H1 (cell line): ENCODE measurements around the gene CDKN2B-AS1. TPM values are rescaled to one million over a fixed set of nuclear protein-coding genes. Genes with fewer than 3 reads are reported as not detected.

Experiments used
- CTCF ChIA-PET: fragments of 300-600 bp; sonication (Branson Sonifier 250); formaldehyde crosslinking; loops from one replicate; lab custom pipeline; 2021; ENCODE audit not compliant: partially characterized antibody; lab: Charles Lee
- POLR2A ChIA-PET: fragments of 300-600 bp; sonication (Branson Sonifier 250); formaldehyde crosslinking; loops from one replicate; lab custom pipeline; 2021; ENCODE audit warnings: inconsistent platforms; ENCODE audit not compliant: partially characterized antibody; lab: Charles Lee
- DNase-seq, 2 experiments: peaks; one replicate each; pipeline versions ENCODE4 v3.0.0 to v3.0.0-alpha.2; 2010 to 2022; ENCODE audit warnings: low spot score in 2 of 2, low read depth in 1 of 2, mixed read lengths in 1 of 2
- FAIRE-seq: peaks from 2 replicates; lab custom pipeline; 2011; peaks lifted over from hg19 to GRCh38; lab: Jason Lieb, UNC
- H2AFZ ChIP-seq: 2 replicates; pipeline ENCODE4 v1.8.1; 2012; ENCODE audit warnings: low read length, inconsistent platforms
- H2AK5ac ChIP-seq: 2 replicates; pipeline ENCODE4 v1.6.1; 2013; ENCODE audit warnings: low read depth, low read length
- H2BK120ac ChIP-seq: replicated peaks from 2 replicates; pipeline ENCODE3; 2013; ENCODE audit warnings: low read depth, low read length, inconsistent platforms
- H2BK12ac ChIP-seq: 2 replicates; pipeline ENCODE4 v1.6.1; 2013; ENCODE audit warnings: low read depth, low read length
- H2BK15ac ChIP-seq: 2 replicates; pipeline ENCODE4 v1.6.1; 2013; ENCODE audit warnings: low read length
- H2BK20ac ChIP-seq: 2 replicates; pipeline ENCODE4 v1.6.1; 2013; ENCODE audit warnings: low read length
- H2BK5ac ChIP-seq: 2 replicates; pipeline ENCODE4 v1.6.1; 2013; ENCODE audit warnings: low read depth, low read length
- H3K14ac ChIP-seq: 2 replicates; pipeline ENCODE4 v1.6.1; 2013; ENCODE audit warnings: inconsistent platforms; ENCODE audit not compliant: insufficient read length
- H3K18ac ChIP-seq: 2 replicates; pipeline ENCODE4 v1.6.1; 2013; ENCODE audit warnings: low read length; ENCODE audit errors: extremely low read depth
- H3K23ac ChIP-seq: 2 replicates; pipeline ENCODE4 v1.6.1; 2013; ENCODE audit warnings: inconsistent platforms; ENCODE audit not compliant: insufficient read length
- H3K23me2 ChIP-seq: 2 replicates; pipeline ENCODE4 v1.6.1; 2013; ENCODE audit warnings: low read depth, low read length
- H3K27ac ChIP-seq: 2 replicates; pipeline ENCODE4 v1.6.1; 2011; ENCODE audit warnings: low read depth, low read length, inconsistent platforms
- H3K27me3 ChIP-seq, 4 experiments: replicated peaks in 1 of 4; 1 replicate in 1 of 4; 2 replicates in 3 of 4; pipeline versions ENCODE4 v1.6.1 to v1.8.1; 2011 to 2013; ENCODE audit warnings: low read length in 3 of 4, mild to moderate bottlenecking in 3 of 4, inconsistent platforms in 2 of 4, mixed read lengths in 2 of 4, moderate library complexity in 1 of 4; ENCODE audit not compliant: control insufficient read depth in 3 of 4, insufficient read depth in 3 of 4; ENCODE audit errors: extremely low read depth in 1 of 4
- H3K36me3 ChIP-seq, 4 experiments: 2 replicates each; pipeline versions ENCODE4 v1.6.1 to v1.8.1; 2011 to 2013; ENCODE audit warnings: mild to moderate bottlenecking in 4 of 4, low read length in 3 of 4, moderate library complexity in 2 of 4, control low read depth in 1 of 4, inconsistent platforms in 1 of 4; ENCODE audit not compliant: insufficient read depth in 4 of 4, control insufficient read depth in 2 of 4
- H3K4ac ChIP-seq: replicated peaks from 2 replicates; pipeline ENCODE3; 2013; ENCODE audit warnings: low read length, low read depth, mixed read lengths, inconsistent platforms; ENCODE audit not compliant: insufficient read length
- H3K4me1 ChIP-seq, 4 experiments: replicated peaks in 1 of 4; 1 replicate in 1 of 4; 2 replicates in 3 of 4; pipeline versions ENCODE4 v1.6.1 to v1.8.1; 2011 to 2013; ENCODE audit warnings: low read length in 3 of 4, inconsistent platforms in 2 of 4, mixed read lengths in 1 of 4; ENCODE audit not compliant: insufficient read depth in 4 of 4, control insufficient read depth in 3 of 4
- H3K4me2 ChIP-seq, 2 experiments: 2 replicates each; pipeline versions ENCODE4 v1.6.1 to v1.8.1; 2011 to 2013; ENCODE audit warnings: low read depth in 2 of 2, low read length in 2 of 2, control low read depth in 1 of 2, inconsistent platforms in 1 of 2, mild to moderate bottlenecking in 1 of 2; ENCODE audit not compliant: insufficient read depth in 1 of 2
- H3K4me3 ChIP-seq, 4 experiments: fragments of 200-600, 300-600 bp in 1 of 4; sonication (generic), shearing (Covaris generic), sonication (Bioruptor Twin) in 1 of 4; 2 replicates each; pipeline versions ENCODE4 v1.5.1 to v1.8.1; 2011 to 2016; ENCODE audit warnings: low read length in 4 of 4, low read depth in 3 of 4, control low read depth in 2 of 4, inconsistent platforms in 2 of 4, mild to moderate bottlenecking in 2 of 4, mixed read lengths in 1 of 4, moderate library complexity in 1 of 4; ENCODE audit not compliant: insufficient read depth in 2 of 4; ENCODE audit errors: extremely low read depth in 1 of 4
- H3K56ac ChIP-seq: replicated peaks from 2 replicates; pipeline ENCODE3; 2013; ENCODE audit warnings: low read depth, mild to moderate bottlenecking, mixed read lengths, low read length, inconsistent platforms; ENCODE audit not compliant: insufficient read length
- H3K79me1 ChIP-seq: 2 replicates; pipeline ENCODE4 v1.6.1; 2013; ENCODE audit warnings: low read depth, low read length, control low read depth
- H3K79me2 ChIP-seq, 2 experiments: 2 replicates each; pipeline versions ENCODE4 v1.6.1 to v1.8.1; 2012 to 2013; ENCODE audit warnings: low read length in 2 of 2, mild to moderate bottlenecking in 2 of 2, inconsistent platforms in 1 of 2; ENCODE audit not compliant: insufficient read depth in 2 of 2, control insufficient read depth in 1 of 2
- H3K9ac ChIP-seq, 4 experiments: replicated peaks in 1 of 4; 1 replicate in 1 of 4; 2 replicates in 3 of 4; pipeline versions ENCODE4 v1.6.1 to v1.8.1; 2011 to 2013; ENCODE audit warnings: low read depth in 3 of 4, low read length in 3 of 4, control low read depth in 2 of 4, mild to moderate bottlenecking in 2 of 4, moderate library complexity in 2 of 4, inconsistent platforms in 1 of 4; ENCODE audit errors: extremely low read depth in 1 of 4
- H3K9me3 ChIP-seq, 2 experiments: 2 replicates each; pipeline versions ENCODE4 v1.6.1 to v1.8.1; 2012 to 2013; ENCODE audit warnings: mild to moderate bottlenecking in 2 of 2, moderate library complexity in 2 of 2, control low read depth in 1 of 2, inconsistent platforms in 1 of 2, low read depth in 1 of 2, low read length in 1 of 2, mixed read lengths in 1 of 2; ENCODE audit not compliant: insufficient read depth in 2 of 2
- H4K20me1 ChIP-seq, 2 experiments: replicated peaks in 1 of 2; 2 replicates each; pipeline versions ENCODE3 to v1.8.1; 2011 to 2013; ENCODE audit warnings: inconsistent platforms in 2 of 2, low read length in 2 of 2, mild to moderate bottlenecking in 1 of 2; ENCODE audit not compliant: insufficient read depth in 2 of 2, control insufficient read depth in 1 of 2
- H4K5ac ChIP-seq: 2 replicates; pipeline ENCODE4 v1.6.1; 2013; ENCODE audit warnings: low read length, low read depth, mixed read lengths, inconsistent platforms; ENCODE audit not compliant: insufficient read length
- H4K8ac ChIP-seq: 2 replicates; pipeline ENCODE4 v1.8.0; 2013; ENCODE audit warnings: mild to moderate bottlenecking, moderate library complexity, low read length, inconsistent platforms; ENCODE audit not compliant: insufficient read depth; ENCODE audit errors: extremely low read depth
- H4K91ac ChIP-seq: replicated peaks from 2 replicates; pipeline ENCODE3; 2013; ENCODE audit warnings: low read length, mixed read lengths, inconsistent platforms; ENCODE audit not compliant: insufficient read length
- BCL11A ChIP-seq, 2 experiments: IDR thresholded peaks; one replicate each; pipeline ENCODE4 v1.6.1; 2011; ENCODE audit warnings: low read depth in 2 of 2, low read length in 2 of 2, mild to moderate bottlenecking in 2 of 2
- TAF1 ChIP-seq: IDR thresholded peaks from 2 replicates; pipeline ENCODE4 v1.6.1; 2011; ENCODE audit warnings: mild to moderate bottlenecking, low read depth, low read length
- WGBS, 2 experiments: shearing (Covaris generic) in 1 of 2; methylation state at CpG; one replicate each; pipeline versions ENCODE4 v1.1.6 to v1.1.7; 2013 to 2015; ENCODE audit warnings: low lambda C conversion rate in 2 of 2, mixed read lengths in 2 of 2, inconsistent platforms in 1 of 2, low coverage in 1 of 2, missing lambda C conversion rate in 1 of 2; ENCODE audit not compliant: insufficient replicate concordance in 2 of 2, insufficient coverage in 1 of 2, insufficient read length in 1 of 2; ENCODE audit errors: extremely low coverage in 1 of 2, missing lambda C conversion rate in 1 of 2; 5-methylcytosine and 5-hydroxymethylcytosine counted together
- polyA plus RNA-seq, 7 experiments: library from polyadenylated mRNA; depleted of rRNA in 3 of 7; stranded (reverse) in 5 of 7; unstranded in 2 of 7; fragments of >200 nt in 5 of 7; fragments of 200-250 nt in 2 of 7; gene quantifications; 1 replicate in 5 of 7; 2 replicates in 1 of 7; 4 replicates in 1 of 7; pipeline versions ENCODE4 v1.2.1 to v1.2.3, GENCODE V29; 2011 to 2013; ENCODE audit warnings: missing spikeins in 2 of 7, mixed read lengths in 2 of 7
- total RNA-seq: library from RNA; stranded (reverse); fragmentation: NEBNext Ultra II Directional; extraction: Animal tissue kit (Norgen Biotek cat#: 25700); gene quantifications from 2 replicates; pipeline ENCODE4 v1.2.1, GENCODE V29; 2021

CDKN2B-AS1 gene
- total and polyA plus RNA-seq, 2 of the 8 experiments (the other 6 are each of a cell fraction or from before 2014, with no cell fraction given): not detected

- no peak for FAIRE-seq
- no peak overlapping the region for H3K4ac ChIP-seq
- no peaks in the 10 kb centered on the region for H3K27me3 ChIP-seq
- no peaks in the 10 kb centered on the region for H3K36me3 ChIP-seq
- no peak for DNase-seq
- 86% methylated on average over 3 of the region's 3 CpGs; no CpG with 5 or more reads in 1 of the 2 experiments for WGBS, 2 experiments
- H2AK5ac ChIP-seq: no peak overlapping the region
- CTCF ChIA-PET: interaction anchor here (0.6 to 2.1 kb wide), 5 partner anchors 27 to 97 kb away, joined by 3 to 6 read pairs (median 3); no protein-coding TSS in a partner anchor
- H3K23ac ChIP-seq: no peak overlapping the region
- H2BK120ac ChIP-seq: no peak overlapping the region
- H3K4me3 ChIP-seq: no peak overlapping the region
- no peak overlapping the region for H2BK12ac ChIP-seq
- no peak overlapping the region for H2BK20ac ChIP-seq
- H3K79me2 ChIP-seq: no peaks in the 10 kb centered on the region
- H3K23me2 ChIP-seq: no peaks in the 10 kb centered on the region
- H3K4me2 ChIP-seq: no peak overlapping the region
- H2AFZ ChIP-seq: no peak overlapping the region
- H3K79me1 ChIP-seq: no peaks in the 10 kb centered on the region
- no peak overlapping the region for H2BK15ac ChIP-seq
- no peaks in the 10 kb centered on the region for H3K9me3 ChIP-seq
- H4K8ac ChIP-seq: no peak overlapping the region
- no peak overlapping the region for H3K14ac ChIP-seq
- no peak overlapping the region for H4K91ac ChIP-seq
- no peak overlapping the region for H3K9ac ChIP-seq
- H3K56ac ChIP-seq: no peak overlapping the region
- H3K27ac ChIP-seq: no peak overlapping the region
- H3K4me1 ChIP-seq: no peaks in the 10 kb centered on the region
- no peak overlapping the region for H2BK5ac ChIP-seq
- POLR2A ChIA-PET: no interaction called here
- H4K20me1 ChIP-seq: no peaks in the 10 kb centered on the region
- no peak overlapping the region for H4K5ac ChIP-seq
- H3K18ac ChIP-seq: no peak overlapping the region
- TF ChIP-seq BCL11A (IDR thresholded peaks at IDR 0.05; ENCODE audit: low read depth in 2 of 2, low read length in 2 of 2) (no peak), TAF1 (no peak)
These were observed 152.0 kb downstream of the CDKN2B-AS1 start for GRCh38 chr9:22146604-22147003.
